IgD-negative memory B cell (primary cell): ENCODE measurements around the gene CCR7. TPM values are rescaled to one million over a fixed set of nuclear protein-coding genes. Genes with fewer than 3 reads are reported as not detected.

Source experiments
- polyA plus RNA-seq: library from polyadenylated mRNA; unstranded; fragments of 300-500 nt; fragmentation: Illumina TruSeq; gene quantifications from one replicate; pipeline ENCODE4 v1.2.3, GENCODE V29; 2021

The CCR7 gene
- polyA plus RNA-seq, 1 donor from 2014 or later, result 257 TPM

Other genes with a start within 250 kb of the CCR7 start
- not detected for gene GJD3, start 200.7 kb downstream of the CCR7 start, polyA plus RNA-seq
- not detected for gene TOP2A, start 147.6 kb downstream of the CCR7 start, polyA plus RNA-seq
- gene IGFBP4, start 122.0 kb downstream of the CCR7 start, polyA plus RNA-seq, result 3.0 TPM
- not detected for gene TNS4, start 63.8 kb downstream of the CCR7 start, polyA plus RNA-seq
- 221 TPM for gene SMARCE1, start 82.3 kb upstream of the CCR7 start, polyA plus RNA-seq
- not detected for gene KRT222, start 99.7 kb upstream of the CCR7 start, polyA plus RNA-seq
- gene KRT24, start 138.3 kb upstream of the CCR7 start, polyA plus RNA-seq, result not detected
- not detected for gene KRT25, start 189.9 kb upstream of the CCR7 start, polyA plus RNA-seq
- not detected for gene KRT26, start 206.7 kb upstream of the CCR7 start, polyA plus RNA-seq
- gene KRT27, start 217.1 kb upstream of the CCR7 start, polyA plus RNA-seq, result not detected
- not detected for gene KRT28, start 234.5 kb upstream of the CCR7 start, polyA plus RNA-seq